Choroid plexus epithelial cell (primary cell): ENCODE results near the gene TMEM190.

Experiments used
- DNase-seq: peaks from one replicate; pipeline ENCODE4 v3.0.0-alpha.2; 2010; ENCODE audit warnings: low read depth
- H3K4me3 ChIP-seq: 2 replicates; pipeline ENCODE4 v1.5.1; 2011; ENCODE audit warnings: low read depth, mild to moderate bottlenecking, control low read depth, low read length, moderate library complexity
- TF ChIP-seq, protein P1 (sequence below): conservative IDR thresholded peaks from 2 replicates; pipeline ENCODE4 v1.5.1; 2011; ENCODE audit warnings: low read depth, mild to moderate bottlenecking, control low read depth, inconsistent platforms, low read length, moderate library complexity

TMEM190 gene

DNA sequence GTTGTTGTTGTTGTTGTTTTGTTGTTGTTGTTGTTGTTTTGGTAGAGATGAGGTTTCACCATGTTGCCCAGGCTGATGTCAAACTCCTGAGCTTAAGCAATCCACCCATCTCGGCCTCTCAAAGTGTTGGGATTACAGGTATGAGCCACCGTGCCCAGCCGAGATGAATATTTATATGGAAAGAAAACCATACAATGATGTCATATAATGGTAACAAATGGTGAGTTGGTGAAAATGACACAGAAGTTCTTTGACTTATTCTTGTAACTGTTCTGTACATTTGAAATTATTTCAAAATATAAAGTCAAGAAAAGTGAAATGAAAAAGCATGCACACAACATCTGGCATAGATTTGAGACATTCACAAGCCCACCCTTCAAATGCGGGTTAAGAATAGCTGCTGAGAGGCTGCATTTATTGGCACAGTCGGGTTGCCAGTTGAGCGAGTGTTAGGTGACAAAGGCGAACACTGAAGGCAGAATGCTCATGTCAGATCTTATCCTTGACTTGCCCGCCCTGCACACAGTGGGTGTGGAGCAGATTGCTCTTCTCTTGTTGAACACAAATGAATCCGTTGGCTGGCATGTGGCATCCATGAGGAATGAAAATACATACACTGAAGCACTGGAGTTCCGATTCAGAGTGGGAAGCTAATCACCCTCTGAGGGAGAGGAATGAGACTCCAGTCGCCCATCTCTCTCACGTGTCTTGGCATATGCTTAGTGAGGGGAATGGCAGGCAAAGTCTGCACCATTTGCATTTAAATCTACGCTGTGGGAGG, 46.8 kb downstream of the TMEM190 start:
- TF ChIP-seq, protein P1, sequence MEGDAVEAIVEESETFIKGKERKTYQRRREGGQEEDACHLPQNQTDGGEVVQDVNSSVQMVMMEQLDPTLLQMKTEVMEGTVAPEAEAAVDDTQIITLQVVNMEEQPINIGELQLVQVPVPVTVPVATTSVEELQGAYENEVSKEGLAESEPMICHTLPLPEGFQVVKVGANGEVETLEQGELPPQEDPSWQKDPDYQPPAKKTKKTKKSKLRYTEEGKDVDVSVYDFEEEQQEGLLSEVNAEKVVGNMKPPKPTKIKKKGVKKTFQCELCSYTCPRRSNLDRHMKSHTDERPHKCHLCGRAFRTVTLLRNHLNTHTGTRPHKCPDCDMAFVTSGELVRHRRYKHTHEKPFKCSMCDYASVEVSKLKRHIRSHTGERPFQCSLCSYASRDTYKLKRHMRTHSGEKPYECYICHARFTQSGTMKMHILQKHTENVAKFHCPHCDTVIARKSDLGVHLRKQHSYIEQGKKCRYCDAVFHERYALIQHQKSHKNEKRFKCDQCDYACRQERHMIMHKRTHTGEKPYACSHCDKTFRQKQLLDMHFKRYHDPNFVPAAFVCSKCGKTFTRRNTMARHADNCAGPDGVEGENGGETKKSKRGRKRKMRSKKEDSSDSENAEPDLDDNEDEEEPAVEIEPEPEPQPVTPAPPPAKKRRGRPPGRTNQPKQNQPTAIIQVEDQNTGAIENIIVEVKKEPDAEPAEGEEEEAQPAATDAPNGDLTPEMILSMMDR, result no peak
- no peak for DNase-seq
- no peak overlapping the region for H3K4me3 ChIP-seq

- TF ChIP-seq, protein P1, result no peak
- H3K4me3 ChIP-seq, result no peak overlapping the region
- no peak for DNase-seq
Observed at GRCh38 chr19:55424518-55424917, 47.9 kb downstream of the TMEM190 start.

GRCh38 chr19:55426042-55426441, 49.4 kb downstream of the TMEM190 start:
- TF ChIP-seq, protein P1, result no peak
- no peak overlapping the region for H3K4me3 ChIP-seq
- no peak for DNase-seq
